NCI-H345 treated with DMSO at 0.1 percent for 48 hours (cell line): ENCODE results near the gene TMA16.
"Not testable (repeated sequence)": the region's sequence is repeated elsewhere in the genome, so short reads cannot be mapped to it uniquely, and the experiment has no call there.

Experiments
- DNase-seq: peaks from one replicate; lab custom pipeline; 2025; ENCODE audit not compliant: unreplicated experiment; lab: John Stamatoyannopoulos, UW

Gene TMA16

GRCh38 chr4:163494360-163495241, at the start of gene TMA16:
TMA16 (plus strand) TSS chr4:163494690; CDS start chr4:163494802, 112 bp downstream.
- peak; percentile 51 for DNase-seq

GRCh38 chr4:163447023-163447422, 47.5 kb upstream of the TMA16 start:
- not testable (repeated sequence) for DNase-seq

GRCh38 chr4:163447481-163447880, 47.0 kb upstream of the TMA16 start:
- no peak for DNase-seq

GRCh38 chr4:163448540-163449203, 45.8 kb upstream of the TMA16 start:
- no peak for DNase-seq

GRCh38 chr4:163462556-163462955, 31.9 kb upstream of the TMA16 start:
- no peak for DNase-seq

- DNase-seq = no peak
Measured at GRCh38 chr4:163467082-163467770, 27.3 kb upstream of the TMA16 start.

GRCh38 chr4:163470391-163470790, 24.1 kb upstream of the TMA16 start:
- no peak for DNase-seq

GRCh38 chr4:163473130-163473529, 21.4 kb upstream of the TMA16 start:
- no peak for DNase-seq

GRCh38 chr4:163473576-163473975, 20.9 kb upstream of the TMA16 start, which contains the start of gene TKTL2:
TKTL2 (minus strand) TSS chr4:163473754; CDS start chr4:163473734, 20 bp downstream.
- no peak for DNase-seq

- DNase-seq = no peak
Measured at GRCh38 chr4:163474027-163474426, 20.5 kb upstream of the TMA16 start.

- DNase-seq = no peak
Measured at GRCh38 chr4:163476761-163477438, 17.6 kb upstream of the TMA16 start.

- DNase-seq = no peak
Measured at GRCh38 chr4:163482190-163482589, 12.3 kb upstream of the TMA16 start.

- peak; percentile 0 for DNase-seq
Measured at GRCh38 chr4:163484906-163485305, 9.6 kb upstream of the TMA16 start.

- no peak for DNase-seq
Measured at GRCh38 chr4:163485589-163485988, 8.9 kb upstream of the TMA16 start.

GRCh38 chr4:163486321-163486720, 8.2 kb upstream of the TMA16 start:
- DNase-seq = no peak

GRCh38 chr4:163489929-163490328, 4.6 kb upstream of the TMA16 start:
- no peak for DNase-seq

GRCh38 chr4:163492951-163493504, 1.5 kb upstream of the TMA16 start:
- no peak for DNase-seq

GRCh38 chr4:163493643-163494359, 689 bp upstream of the TMA16 start:
- DNase-seq = no peak

GRCh38 chr4:163495900-163496299, 1.4 kb downstream of the TMA16 start:
- DNase-seq = no peak

- no peak for DNase-seq
Measured at GRCh38 chr4:163500586-163500985, 6.1 kb downstream of the TMA16 start.
